OCI-LY3 (cell line): Measurements from ENCODE around the gene BEND2.

ENCODE experiments used
- CTCF ChIP-seq: fragments of 200-600, 300-600 bp; sonication (generic); IDR thresholded peaks from 2 replicates; pipeline ENCODE4 v1.5.1; 2014; ENCODE audit warnings: antibody characterized with exemption, low read length, low read depth
- EZH2phosphoT487 ChIP-seq: fragments of 200-600 bp; shearing (Covaris generic); IDR thresholded peaks from 2 replicates; pipeline ENCODE4 v1.6.1; 2018; ENCODE audit warnings: antibody characterized with exemption, mixed run types, low read depth

GRCh38 chrX:18146009-18146408 is 74.7 kb downstream of the BEND2 start:
- TF ChIP-seq CTCF (no peak), EZH2phosphoT487 (no peak)
